GM21526 (cell line): ENCODE results near the gene ARL17A.
"Not testable (repeated sequence)": the region's sequence is repeated elsewhere in the genome, so short reads cannot be mapped to it uniquely, and the experiment has no call there.

Source experiments
- ATAC-seq: cut with Tn5 transposase; IDR thresholded peaks from one replicate; pipeline ENCODE4 v1.9.1; 2021; ENCODE audit warnings: moderate library complexity; ENCODE audit not compliant: unreplicated experiment, low FRiP score

The ARL17A gene

DNA sequence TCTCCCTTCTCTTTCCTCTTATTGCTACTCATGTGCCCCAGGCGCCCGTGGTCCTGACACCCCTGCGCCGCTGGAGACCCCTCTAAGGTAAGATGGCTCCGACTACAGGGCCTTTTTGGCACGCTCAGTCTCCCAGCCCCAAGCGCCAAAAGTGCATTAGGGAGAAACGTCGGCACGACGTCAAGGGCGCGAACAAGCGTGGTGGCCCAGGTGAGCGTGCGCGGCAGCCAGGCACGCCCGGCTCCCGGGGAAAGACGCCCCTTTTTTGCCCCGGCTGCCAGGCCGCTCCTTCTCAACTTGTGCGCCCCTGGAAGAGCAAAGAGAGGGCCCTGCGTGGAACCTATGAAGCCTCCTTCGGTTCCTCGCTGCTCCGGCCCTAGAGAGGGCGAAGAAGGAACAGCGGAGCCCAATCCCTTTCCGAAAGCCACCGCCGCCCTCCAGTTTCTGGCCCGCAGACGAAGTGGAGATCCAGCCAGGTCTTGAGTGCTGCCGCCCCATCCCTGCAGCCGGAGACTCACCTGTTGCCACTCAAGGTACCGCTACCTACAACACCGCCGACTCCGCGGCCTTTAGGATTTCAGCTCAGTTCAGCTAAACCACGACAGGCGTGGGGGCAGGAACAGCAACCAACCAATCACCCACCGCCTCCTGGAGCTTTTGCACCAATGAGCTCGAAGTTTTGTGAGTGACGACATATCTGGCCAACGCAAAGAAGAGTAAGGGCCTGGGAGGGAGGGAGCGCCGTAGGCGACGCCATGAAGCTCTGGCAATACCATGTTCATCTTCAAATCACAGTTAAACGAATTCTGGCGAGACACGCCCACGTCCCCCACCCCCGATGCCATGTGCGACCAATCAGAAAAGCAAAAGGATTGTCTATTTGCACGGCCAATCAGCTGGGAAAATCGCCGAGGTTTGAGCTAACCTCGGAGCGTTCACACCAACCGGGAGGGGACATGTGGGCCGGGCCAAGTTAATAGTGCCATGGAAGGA is at the start of gene ARL17A:
Gene ARL17A, minus strand, starts transcription at position 609 of the 993 bp plus-strand sequence. CDS start 3,369 bp downstream, outside the sequence.
- peak; percentile 73 for ATAC-seq

DNA sequence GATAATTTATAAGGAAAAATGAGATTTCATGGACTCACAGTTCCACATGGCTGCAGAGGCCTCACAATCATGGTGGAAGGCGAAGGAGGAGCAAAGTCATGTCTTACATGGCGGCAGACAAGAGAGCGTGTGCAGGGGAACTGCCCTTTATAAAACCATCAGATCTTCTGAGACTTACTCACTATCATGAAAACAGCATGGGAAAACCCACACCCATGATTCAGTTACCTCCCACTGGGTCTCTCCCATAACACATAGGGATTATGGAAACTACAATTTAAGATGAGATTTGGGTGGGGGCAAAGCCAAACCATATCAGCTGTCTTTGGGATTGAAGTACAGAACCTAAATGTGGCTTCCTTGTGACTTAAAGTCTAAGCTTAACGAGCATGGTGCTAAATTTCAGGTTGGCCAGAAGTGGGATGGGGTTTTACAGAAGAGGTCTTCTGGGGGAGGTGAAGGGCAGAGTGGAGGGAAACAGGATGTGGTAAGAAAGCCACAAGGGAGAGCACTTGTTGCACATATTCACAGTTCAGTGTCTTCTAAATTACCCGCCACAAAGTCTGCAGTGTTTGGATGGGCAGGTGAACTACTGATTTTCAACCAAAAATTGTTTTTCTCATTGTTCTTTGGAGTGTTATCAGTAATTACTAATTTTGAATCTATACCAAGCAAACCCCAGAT is 49.4 kb upstream of the ARL17A start:
- ATAC-seq = not testable (repeated sequence)

DNA sequence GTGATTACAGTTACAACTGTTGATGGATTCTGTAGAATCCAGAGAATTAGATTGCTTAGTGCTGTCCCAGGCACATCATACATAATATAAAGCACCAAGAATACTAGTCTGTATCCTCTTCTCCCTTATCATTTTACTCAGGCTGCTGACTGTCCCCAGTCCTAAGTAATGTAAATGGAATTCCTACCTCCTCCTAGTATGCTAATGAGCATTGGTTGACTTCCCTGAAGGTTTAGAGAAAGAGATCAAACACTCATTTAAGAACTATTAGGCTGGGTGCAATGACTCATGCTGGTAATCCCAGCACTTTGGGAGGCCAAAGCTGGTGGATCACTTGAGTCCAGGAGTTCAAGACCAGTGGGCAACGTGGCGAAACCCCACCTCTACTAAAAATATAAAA is 48.0 kb upstream of the ARL17A start:
- not testable (repeated sequence) for ATAC-seq

DNA sequence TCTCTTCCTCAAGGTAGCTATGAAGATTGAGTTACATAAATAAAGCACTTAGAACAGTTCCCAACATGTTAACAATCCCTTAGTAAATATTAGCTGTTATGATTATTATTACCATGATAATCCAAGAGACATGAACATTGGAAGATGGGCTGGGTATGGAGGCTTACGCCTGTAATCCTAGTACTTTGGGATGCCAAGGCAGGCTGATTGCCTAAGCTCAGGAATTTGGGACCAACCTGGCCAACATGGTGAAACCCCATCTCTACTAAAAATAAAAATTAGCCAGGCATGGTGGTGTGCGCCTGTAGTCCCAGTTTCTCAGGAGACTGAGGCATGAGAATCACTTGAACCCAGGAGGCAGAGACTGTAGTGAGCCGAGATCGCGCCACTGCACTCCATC is 45.2 kb upstream of the ARL17A start:
- ATAC-seq = not testable (repeated sequence)

DNA sequence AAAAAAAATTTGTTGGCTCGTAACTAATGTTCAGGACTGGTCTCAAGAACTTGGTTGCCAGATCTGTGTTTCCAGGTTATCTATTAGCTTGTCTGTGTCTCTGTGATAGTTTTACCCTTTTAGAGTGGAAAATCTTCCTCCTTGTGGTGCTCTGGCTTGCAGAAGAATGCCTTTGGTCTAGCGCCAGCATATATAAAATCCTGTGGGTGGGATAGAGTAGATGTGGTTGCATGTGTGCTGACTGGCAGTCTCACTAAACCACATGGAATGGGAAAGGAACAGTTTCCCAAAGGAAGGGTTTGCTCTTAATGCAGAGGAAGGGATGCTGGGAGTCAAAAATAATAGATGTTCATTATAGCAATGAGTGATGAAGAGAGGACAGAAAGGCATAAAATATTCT is 44.3 kb upstream of the ARL17A start:
- ATAC-seq = not testable (repeated sequence)

DNA sequence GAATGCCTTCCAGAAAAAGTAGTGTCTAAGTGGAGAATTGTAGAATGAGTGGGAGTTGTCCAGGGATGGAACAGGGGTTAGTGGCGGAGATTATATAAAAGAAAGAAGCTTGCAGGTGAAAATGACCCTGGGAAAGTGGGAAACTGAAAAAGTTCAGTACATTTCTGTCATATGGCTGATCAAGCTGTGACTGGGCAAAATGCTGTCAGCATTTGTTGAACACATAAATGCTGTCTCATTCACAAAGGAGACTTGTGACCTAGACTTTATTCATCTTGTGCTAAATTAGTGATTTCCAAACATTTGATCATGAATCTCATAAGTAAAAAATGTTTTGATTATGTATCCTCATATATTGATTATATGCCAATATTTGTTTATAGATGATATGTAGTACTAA is 39.5 kb upstream of the ARL17A start:
- ATAC-seq = not testable (repeated sequence)

DNA sequence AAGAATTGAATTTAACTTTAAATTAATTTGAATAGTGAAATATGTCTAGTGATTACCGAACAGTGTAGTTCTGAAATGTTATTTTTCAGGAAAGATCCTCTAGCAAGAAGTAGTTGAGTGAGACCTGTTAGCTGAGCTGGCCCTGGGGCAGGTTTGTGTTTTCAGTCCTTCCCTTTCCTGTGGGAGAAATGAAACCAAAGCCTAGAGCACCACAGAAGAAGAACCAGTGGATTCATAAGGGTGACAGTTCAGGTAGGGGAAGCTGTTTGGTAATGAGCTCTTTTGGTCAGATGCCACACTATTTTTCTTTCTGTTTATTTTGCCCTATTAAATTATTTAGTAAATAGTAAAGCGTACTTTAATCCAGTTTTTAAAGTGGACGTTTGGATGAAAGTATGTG is 37.6 kb upstream of the ARL17A start:
- ATAC-seq = not testable (repeated sequence)

DNA sequence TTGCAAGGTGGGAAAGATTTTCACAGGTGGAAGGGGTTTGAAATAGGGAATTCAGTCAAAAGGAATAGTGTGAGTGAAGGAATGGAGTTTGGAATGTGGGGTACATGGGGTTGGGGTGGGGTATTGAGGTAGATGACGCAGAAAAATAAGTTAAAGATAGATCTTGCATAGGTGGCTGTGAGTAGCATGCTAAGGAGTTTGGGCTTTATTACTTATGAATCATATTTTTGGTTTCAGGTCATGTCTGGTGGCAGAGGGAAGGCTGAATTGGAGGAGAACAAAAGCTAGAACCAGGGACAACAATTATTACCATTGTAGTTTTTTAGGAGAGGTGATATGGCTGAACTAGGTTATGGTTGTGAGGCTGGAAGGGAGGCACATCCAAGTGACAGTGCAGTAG is 34.4 kb upstream of the ARL17A start:
- ATAC-seq = not testable (repeated sequence)

DNA sequence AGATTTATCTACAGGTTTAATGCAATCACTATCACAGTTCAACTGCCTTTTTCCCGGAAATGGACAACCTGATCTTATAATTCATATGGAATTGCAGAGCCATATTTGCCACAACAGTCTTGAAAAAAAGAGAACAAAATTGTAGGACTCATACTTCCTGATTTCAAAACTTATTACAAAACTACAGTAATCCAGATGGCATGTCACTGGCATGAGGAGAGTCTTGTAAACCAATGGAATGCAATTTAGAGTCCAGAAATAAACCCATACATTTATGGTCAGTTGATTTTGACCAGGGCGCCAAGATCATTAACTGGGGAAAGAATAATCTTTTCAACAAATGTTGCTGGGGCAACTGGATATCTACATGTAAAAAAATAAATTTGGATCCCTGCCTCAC is 31.8 kb upstream of the ARL17A start:
- ATAC-seq = not testable (repeated sequence)

DNA sequence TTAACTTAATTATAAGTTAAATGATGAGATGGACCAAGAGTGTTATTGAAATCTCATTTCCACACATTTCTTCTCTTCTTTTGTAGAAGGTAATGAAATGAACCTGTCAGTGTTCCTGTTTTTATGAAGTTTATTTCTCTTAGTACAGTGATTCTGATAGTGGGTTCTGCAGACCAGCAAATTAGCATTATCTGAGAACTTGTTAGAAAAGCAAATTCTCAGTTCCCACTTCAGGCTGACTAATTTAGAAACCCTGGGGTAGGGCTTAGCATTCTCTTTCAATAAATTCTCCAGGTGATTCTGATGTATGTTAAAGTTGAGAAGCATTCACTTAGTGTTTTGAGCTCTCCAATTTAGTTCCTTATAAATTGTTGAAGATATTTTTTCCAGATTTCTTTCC is 23.6 kb upstream of the ARL17A start:
- ATAC-seq = peak; percentile 71

DNA sequence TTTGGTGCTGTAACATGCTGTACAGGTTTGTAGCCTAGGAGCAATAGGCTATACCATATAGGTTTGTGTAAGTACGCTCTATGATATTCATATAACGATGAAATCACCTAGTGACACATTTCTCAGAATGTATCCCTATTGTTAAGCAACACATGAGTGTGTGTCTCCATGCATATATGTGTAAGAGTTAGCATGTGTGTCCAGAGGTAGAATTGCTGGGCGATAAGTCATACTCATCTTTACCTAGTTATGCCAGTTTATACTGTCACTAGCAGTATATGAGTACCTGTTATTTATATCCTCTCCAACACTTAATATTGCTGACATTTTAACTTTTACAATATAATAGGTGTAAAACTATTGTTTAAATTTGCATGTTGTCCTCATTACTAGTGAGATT is 21.3 kb upstream of the ARL17A start:
- ATAC-seq = not testable (repeated sequence)

DNA sequence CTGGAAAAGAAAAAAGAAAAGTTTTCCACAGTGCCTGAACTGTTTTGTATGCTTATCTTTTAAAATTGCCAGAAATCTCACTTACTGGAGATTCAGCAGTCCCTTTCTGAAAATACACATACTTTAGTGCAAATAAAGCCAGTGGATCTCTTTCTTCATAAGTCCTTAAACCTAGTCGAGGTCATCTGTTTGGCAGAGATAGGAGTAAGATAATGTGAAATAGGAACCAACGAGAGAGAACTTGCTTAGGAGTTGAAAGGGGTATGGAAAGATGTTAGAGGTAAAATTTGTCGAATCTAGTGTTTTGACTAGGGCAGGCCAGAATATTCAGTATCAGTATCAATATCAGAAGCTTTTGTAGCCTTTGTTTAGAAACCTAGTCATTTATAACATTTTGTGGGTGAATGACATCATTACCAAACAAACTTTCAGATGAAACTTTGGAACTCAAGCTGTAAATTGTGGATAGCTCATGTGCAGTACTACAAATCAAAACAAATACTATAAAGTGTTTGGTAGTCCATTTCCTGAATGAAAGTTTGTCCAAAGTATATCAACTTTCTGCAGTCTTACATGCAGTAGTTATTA is 18.9 kb upstream of the ARL17A start:
- ATAC-seq = not testable (repeated sequence)

DNA sequence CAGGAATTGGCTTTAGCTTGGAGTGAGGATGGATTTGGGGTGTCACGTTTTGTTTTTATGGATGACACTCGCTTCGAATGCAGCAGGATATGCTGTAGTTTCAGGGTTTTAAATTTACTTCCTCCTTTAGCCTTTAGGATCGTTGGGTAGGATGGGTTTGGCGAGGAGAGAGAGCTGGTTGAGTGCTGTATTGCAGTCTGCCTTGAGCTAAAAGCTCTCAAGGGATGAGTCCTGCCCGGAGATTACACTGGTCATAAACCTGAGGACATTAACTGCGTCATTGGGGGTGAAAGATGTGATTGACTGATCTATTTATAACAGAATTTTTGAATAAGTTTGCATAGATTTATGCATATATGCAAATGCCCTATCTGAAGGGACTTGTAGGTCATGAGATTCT is 11.8 kb upstream of the ARL17A start:
- ATAC-seq = not testable (repeated sequence)

DNA sequence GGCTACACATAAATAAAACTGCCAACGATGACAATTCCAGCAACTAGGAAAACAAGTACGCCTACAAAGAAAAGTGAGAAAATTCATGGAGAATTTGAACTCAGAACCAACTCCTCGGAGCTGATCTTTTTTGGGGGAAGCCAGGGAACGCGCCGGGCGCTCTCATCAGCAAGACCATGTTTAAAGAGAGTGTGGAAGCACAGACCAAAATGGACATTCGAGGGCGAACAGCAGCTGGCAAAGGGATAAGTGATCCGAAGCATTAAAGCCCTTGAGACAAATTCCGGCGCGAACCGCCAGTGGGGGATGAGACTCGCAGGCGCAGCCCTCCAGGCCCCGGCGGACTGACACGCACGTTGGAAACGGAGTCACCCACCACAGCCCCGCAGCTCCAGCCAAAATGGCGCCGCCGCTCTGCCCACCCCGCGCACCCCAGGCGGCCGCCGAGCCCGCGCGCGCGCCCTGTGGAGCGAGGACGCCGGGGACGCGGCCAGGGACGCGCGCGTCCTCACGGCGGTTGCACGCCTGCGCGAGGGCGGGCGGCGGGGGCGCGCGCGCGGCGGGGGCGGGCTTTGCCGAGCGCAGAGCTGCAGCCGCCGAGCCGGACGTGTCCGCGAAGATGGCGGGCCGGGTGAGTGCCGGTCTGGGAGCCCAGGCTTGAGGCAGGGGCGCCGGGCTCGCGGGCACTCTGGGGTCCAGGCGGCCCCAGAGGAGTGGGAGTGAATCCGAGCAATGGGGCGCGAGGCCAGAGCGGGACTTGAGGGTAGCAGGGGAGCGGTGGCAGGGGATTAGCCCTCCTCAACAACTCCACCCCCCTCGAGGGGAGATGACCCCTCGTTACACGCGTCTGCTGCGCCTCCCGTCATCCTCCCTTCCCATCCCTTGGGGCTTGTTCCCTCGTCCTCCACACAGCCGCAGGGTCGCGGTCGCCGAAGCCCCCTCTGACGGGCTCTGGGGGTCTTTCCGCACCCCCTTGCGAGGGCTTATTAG is 11.0 kb upstream of the ARL17A start, which contains the start of gene NSF:
Gene NSF, plus strand, starts transcription at position 513 of the 990 bp plus-strand sequence. Its CDS starts 107 bp downstream, at position 620.
- ATAC-seq = peak; percentile 61

DNA sequence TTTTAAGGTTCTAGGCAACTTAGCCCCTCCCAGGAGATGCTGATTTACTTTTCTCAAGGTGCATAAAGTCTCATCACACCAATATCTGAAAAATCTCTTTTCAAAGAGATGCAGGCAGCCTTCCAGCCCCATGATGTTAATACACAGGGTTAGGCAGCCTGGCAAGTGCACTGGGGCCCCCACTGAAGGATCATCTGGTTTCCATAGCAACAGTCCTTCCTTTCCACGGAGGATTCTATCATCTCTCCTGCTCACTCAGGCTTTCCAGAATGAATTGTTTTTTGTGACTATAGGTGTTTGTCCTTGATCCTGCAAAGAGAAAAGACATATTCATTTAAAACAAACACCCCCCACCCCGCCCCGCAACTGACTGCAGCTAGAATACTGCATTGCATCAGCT is 6.0 kb upstream of the ARL17A start:
- ATAC-seq = not testable (repeated sequence)

DNA sequence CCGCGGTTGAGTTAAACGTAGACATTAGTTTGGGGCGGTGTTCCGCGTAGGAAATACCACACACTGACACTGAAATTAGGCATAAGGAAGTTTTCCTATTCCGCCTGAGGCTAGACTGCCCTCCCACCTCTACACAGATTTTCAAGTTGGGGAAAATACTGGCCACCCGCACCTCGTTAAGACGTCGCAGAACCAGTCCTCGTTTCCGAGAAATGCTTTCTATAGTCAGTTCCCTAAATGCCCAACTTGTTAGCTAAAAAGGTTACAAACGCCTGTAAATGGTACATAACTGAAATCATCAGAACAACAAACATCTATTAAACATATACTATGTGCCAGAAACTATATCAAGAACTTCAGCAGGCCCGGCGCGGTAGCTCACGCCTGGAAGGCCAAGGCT is 591 bp upstream of the ARL17A start:
- not testable (repeated sequence) for ATAC-seq

DNA sequence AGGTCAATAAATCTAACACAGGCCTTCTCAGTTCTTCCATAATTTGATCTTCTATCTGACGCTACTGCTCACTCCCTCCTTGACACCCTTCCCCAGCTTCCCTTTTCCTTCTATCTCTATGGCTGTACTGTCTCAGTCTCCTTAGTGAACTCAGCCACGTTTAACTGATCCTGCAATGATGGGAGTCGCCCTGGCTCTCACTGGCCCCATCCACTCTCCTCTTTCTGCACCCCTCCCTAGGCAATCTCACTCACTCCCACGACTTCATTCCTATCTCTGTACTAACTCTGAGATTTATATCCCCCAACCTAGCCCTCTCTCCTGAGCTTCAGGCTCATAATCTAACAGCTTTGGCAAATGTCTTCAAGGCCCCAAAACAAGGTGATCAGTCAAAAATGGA is 7.7 kb downstream of the ARL17A start:
- not testable (repeated sequence) for ATAC-seq

DNA sequence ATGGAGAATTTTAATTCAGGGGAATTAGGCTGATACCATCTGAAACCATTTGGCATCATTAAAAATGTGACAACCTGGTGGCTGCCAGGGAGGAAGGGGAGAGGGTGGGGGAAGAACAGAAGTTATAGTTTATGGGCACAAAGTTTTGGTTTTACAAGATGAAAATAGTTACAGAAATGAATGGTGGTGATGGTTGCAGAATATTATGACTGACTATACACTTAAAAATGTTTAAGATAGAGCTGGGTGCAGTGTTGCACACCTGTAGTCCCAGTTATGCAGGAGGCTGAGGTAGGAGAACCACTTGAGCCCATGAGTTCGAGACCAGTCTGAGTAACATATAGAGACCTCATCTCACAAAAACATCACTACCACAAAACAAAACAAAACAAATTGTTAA is 12.5 kb downstream of the ARL17A start:
- ATAC-seq = not testable (repeated sequence)

DNA sequence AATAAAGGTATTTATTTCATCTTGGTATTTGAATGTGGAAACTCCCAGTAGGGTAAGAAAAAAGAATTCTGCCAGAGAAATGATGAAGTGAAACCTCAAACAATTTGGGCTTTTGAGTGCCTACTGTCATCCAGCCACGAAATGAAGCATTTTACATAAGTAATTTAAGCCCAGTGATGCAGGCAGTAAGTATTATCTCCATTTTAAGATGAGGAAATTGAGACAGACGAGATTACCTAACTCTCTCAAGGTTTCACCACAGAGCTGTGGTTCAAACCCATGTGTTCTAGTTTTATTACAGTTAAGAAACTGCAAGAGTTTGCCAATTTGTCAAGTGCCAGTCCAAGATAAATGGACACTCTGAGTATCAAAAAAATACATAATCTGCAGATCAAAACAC is 13.2 kb downstream of the ARL17A start:
- ATAC-seq = not testable (repeated sequence)

DNA sequence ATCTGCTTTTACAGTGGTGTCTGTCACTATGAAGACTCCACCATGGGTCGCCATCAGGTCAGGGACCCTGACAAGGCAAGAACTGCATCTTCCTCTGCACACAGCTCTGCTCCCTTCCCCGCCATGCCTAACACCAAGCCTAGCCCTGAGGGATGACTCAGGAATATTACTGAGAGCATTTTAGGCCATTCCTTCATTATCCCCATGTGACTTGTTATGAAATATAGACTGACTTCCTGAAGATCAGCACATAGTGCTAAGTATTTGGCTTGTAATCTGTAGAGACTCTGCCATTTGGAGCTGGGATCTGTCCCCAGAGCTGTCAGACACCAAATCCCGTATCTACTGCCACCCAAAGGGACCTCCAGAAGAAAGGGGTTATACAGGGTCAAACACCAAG is 19.4 kb downstream of the ARL17A start:
- ATAC-seq = not testable (repeated sequence)
